ENCODE data around the gene MYO9B.

MYO9B gene

GRCh38 chr19:17075864-17076542, 426 bp downstream of the MYO9B start:
- H3K4me3 ChIP-seq (ENCODE audit: low read depth, low read length): peak overlapping the region; percentile 87
- TF ChIP-seq CTCF (IDR thresholded peaks at IDR 0.05; ENCODE audit: borderline replicate concordance, insufficient read depth, low read depth, low read length): no peak

GRCh38 chr19:17076543-17076991, 990 bp downstream of the MYO9B start:
- TF ChIP-seq CTCF (IDR thresholded peaks at IDR 0.05; ENCODE audit: borderline replicate concordance, insufficient read depth, low read depth, low read length): no peak
- peak overlapping the region; percentile 87 for H3K4me3 ChIP-seq (ENCODE audit: low read depth, low read length)

GRCh38 chr19:17077447-17078028, 2.0 kb downstream of the MYO9B start:
- peak overlapping the region; percentile 87 for H3K4me3 ChIP-seq (ENCODE audit: low read depth, low read length)

GRCh38 chr19:17078036-17078919, 2.7 kb downstream of the MYO9B start:
- peak overlapping the region; percentile 54 for H3K4me3 ChIP-seq (ENCODE audit: low read depth, low read length)
- TF ChIP-seq CTCF (IDR thresholded peaks at IDR 0.05; ENCODE audit: borderline replicate concordance, insufficient read depth, low read depth, low read length): no peak

More at GRCh38 chr19:17077447-17078028, 2.0 kb downstream of the MYO9B start:
- TF ChIP-seq CTCF (IDR thresholded peaks at IDR 0.05; ENCODE audit: borderline replicate concordance, insufficient read depth, low read depth, low read length): no peak

GRCh38 chr19:17078920-17079709, 3.5 kb downstream of the MYO9B start:
- H3K4me3 ChIP-seq (ENCODE audit: low read depth, low read length): peak overlapping the region; percentile 54
- TF ChIP-seq CTCF (IDR thresholded peaks at IDR 0.05; ENCODE audit: borderline replicate concordance, insufficient read depth, low read depth, low read length): no peak

- peak overlapping the region; percentile 54 for H3K4me3 ChIP-seq (ENCODE audit: low read depth, low read length)
- TF ChIP-seq CTCF (IDR thresholded peaks at IDR 0.05; ENCODE audit: borderline replicate concordance, insufficient read depth, low read depth, low read length): peak; percentile 64; the same call in 1 of the 2 replicates
These were observed 4.3 kb downstream of the MYO9B start for GRCh38 chr19:17079710-17080439.

Measured in GM12875 (cell line).